Measurements from ENCODE around the gene MTHFD1L. TPM values are rescaled to one million over a fixed set of nuclear protein-coding genes. Genes with fewer than 3 reads are reported as not detected.

Gene MTHFD1L
- total RNA-seq, 4 donors from 2014 or later, result 4.1 to 19.9 (median 16.6) TPM

DNA sequence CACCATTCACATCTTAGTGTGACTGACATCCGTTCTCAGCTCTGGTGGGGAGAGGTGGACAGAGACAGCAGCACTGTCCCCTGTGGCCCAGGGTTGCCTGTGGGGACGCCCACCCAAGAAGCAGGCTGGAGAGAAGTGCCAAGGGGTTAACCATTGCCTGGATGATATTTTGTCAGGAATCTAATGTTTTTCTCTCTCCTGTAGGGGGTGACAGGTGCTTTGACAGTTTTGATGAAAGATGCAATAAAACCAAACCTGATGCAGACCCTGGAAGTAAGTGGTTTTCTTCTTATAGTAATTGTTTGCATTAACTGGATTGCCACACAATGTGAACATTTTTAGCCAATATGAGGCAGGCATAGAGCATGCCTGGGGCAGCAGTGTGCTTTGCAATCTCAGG lies 99.3 kb downstream of the MTHFD1L start:
- intact Hi-C loops (cut with DNase I; ENCODE audit: low total_unique reads), result no loop called here
- DNase-seq, result no peak
- no peak for TF ChIP-seq POLR2A (IDR thresholded peaks at IDR 0.05)
- TF ChIP-seq, protein P1, sequence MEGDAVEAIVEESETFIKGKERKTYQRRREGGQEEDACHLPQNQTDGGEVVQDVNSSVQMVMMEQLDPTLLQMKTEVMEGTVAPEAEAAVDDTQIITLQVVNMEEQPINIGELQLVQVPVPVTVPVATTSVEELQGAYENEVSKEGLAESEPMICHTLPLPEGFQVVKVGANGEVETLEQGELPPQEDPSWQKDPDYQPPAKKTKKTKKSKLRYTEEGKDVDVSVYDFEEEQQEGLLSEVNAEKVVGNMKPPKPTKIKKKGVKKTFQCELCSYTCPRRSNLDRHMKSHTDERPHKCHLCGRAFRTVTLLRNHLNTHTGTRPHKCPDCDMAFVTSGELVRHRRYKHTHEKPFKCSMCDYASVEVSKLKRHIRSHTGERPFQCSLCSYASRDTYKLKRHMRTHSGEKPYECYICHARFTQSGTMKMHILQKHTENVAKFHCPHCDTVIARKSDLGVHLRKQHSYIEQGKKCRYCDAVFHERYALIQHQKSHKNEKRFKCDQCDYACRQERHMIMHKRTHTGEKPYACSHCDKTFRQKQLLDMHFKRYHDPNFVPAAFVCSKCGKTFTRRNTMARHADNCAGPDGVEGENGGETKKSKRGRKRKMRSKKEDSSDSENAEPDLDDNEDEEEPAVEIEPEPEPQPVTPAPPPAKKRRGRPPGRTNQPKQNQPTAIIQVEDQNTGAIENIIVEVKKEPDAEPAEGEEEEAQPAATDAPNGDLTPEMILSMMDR (IDR thresholded peaks at IDR 0.05), result no peak
- no peaks in the 10 kb centered on the region for H3K9me3 ChIP-seq
- no peaks in the 10 kb centered on the region for H3K27me3 ChIP-seq
- H3K4me3 ChIP-seq, result no peak overlapping the region
- H3K27ac ChIP-seq, result no peak overlapping the region
- no peaks in the 10 kb centered on the region for H3K4me1 ChIP-seq
- H3K36me3 ChIP-seq, result no peaks in the 10 kb centered on the region

DNA sequence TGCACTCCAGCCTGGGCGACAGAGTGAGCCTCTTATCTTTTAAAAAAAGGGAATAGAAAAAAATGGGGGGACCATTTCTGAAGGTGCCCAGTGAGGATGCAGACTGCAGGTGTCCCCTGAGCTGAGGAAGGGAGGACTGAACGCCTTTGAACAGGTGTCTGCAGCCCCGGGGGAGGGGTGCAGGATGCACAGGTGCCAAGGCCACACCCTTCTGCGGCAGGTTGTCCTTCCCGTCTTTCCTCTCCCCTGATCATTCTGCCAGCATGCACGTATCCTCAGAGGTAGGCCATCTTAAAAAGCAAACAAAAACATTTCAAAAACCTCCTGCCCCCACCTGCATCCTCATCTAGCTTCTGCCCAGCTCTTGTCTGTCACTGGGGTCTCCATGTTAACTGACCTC lies 101.3 kb downstream of the MTHFD1L start:
- Histone ChIP-seq H3K4me3 (no peak overlapping the region), H3K27me3 (no peaks in the 10 kb centered on the region), H3K4me1 (no peaks in the 10 kb centered on the region), H3K9me3 (no peaks in the 10 kb centered on the region), H3K36me3 (no peaks in the 10 kb centered on the region), H3K27ac (no peak overlapping the region)
- intact Hi-C loops (cut with DNase I; ENCODE audit: low total_unique reads), result no loop called here
- no peak for TF ChIP-seq POLR2A (IDR thresholded peaks at IDR 0.05)
- TF ChIP-seq, protein P1 (IDR thresholded peaks at IDR 0.05), result no peak
- no peak for DNase-seq

DNA sequence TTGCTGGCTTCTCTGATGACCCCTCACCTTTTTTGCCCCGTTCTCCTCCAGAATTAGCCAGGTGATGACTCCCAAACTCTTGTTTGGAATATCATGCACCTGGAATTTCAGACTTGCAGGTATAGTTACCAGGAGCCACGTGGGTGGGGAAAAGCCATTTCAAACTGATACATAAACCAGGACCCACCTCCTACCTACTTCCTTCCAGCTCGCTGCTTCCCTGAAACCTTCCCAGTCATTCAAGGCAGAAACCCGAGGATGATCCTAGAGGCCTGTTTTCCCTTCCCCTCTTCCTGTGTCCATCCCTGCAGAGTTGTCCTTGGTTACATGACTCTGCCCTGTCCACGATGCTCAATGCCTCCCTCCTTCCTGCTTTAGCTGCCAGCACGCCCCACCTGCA lies 101.9 kb downstream of the MTHFD1L start:
- Histone ChIP-seq H3K9me3 (no peaks in the 10 kb centered on the region), H3K27me3 (no peaks in the 10 kb centered on the region), H3K4me1 (no peaks in the 10 kb centered on the region), H3K36me3 (no peaks in the 10 kb centered on the region), H3K4me3 (no peak overlapping the region), H3K27ac (no peak overlapping the region)
- TF ChIP-seq, protein P1 (IDR thresholded peaks at IDR 0.05), result no peak
- no peak for TF ChIP-seq POLR2A (IDR thresholded peaks at IDR 0.05)
- intact Hi-C loops (cut with DNase I; ENCODE audit: low total_unique reads), result no loop called here
- DNase-seq, result no peak

DNA sequence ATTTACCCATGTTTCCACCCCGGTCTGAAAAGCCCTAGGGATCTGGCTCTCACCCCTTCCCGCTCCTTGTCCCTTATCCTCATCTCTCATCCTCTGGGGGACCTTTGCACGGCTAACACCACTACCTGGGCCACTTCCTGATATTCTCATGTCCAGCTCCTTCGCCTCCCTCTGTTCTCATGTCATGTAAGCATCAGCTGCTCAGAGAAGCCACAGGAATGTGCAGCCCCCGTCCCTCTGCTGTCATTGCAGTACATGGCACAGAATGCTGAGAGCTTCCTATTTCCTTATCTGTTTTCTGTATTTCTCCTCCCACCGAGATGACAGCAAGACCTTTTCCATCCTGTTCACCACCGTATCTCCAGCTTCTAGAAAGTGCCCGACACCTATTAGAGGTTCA lies 102.4 kb downstream of the MTHFD1L start:
- Histone ChIP-seq H3K27ac (no peak overlapping the region), H3K4me1 (no peaks in the 10 kb centered on the region), H3K27me3 (no peaks in the 10 kb centered on the region), H3K9me3 (no peaks in the 10 kb centered on the region), H3K36me3 (no peaks in the 10 kb centered on the region), H3K4me3 (no peak overlapping the region)
- intact Hi-C loops (cut with DNase I; ENCODE audit: low total_unique reads), result no loop called here
- no peak for DNase-seq
- TF ChIP-seq, protein P1 (IDR thresholded peaks at IDR 0.05), result no peak
- no peak for TF ChIP-seq POLR2A (IDR thresholded peaks at IDR 0.05)

DNA sequence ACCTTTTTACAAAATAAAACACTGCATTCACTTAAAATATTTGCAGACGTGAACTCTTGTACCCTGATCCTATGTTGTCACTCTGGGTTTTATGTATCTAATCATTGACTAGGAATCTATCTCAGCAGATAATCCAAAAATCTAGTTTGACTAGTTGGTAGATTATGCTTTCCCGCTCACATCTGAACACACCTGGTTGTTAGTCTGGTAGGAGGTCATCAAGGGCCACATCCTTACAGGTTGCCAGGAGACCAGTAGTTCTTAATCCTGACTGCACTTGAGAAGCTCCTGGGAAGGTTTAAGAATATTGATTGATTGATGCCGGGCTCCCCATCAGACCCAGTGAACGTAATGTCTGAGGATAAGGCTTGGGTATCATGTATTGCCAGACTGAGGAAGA lies 104.4 kb downstream of the MTHFD1L start:
- no peak for DNase-seq
- Histone ChIP-seq H3K27ac (no peak overlapping the region), H3K36me3 (no peaks in the 10 kb centered on the region), H3K4me3 (no peak overlapping the region), H3K4me1 (no peaks in the 10 kb centered on the region), H3K27me3 (no peaks in the 10 kb centered on the region), H3K9me3 (no peaks in the 10 kb centered on the region)
- no peak for TF ChIP-seq POLR2A (IDR thresholded peaks at IDR 0.05)
- TF ChIP-seq, protein P1 (IDR thresholded peaks at IDR 0.05), result no peak
- intact Hi-C loops (cut with DNase I; ENCODE audit: low total_unique reads), result no loop called here
